CD4-positive, alpha-beta T cell treated with Interferon alpha-2 for 1 hour (primary cell): ENCODE measurements around the gene CHP2.
"Not testable (repeated sequence)": the region's sequence is repeated elsewhere in the genome, so short reads cannot be mapped to it uniquely, and the experiment has no call there.

ENCODE experiments used
- DNase-seq, 2 donors: peaks; one replicate each; pipeline ENCODE4 v3.0.0-alpha.2; 2020 to 2022

Gene CHP2

GRCh38 chr16:23748630-23749029, 6.2 kb upstream of the CHP2 start:
- no peak for DNase-seq

- not testable (repeated sequence) for DNase-seq
These were observed 3.8 kb upstream of the CHP2 start for GRCh38 chr16:23751053-23751452.

DNA sequence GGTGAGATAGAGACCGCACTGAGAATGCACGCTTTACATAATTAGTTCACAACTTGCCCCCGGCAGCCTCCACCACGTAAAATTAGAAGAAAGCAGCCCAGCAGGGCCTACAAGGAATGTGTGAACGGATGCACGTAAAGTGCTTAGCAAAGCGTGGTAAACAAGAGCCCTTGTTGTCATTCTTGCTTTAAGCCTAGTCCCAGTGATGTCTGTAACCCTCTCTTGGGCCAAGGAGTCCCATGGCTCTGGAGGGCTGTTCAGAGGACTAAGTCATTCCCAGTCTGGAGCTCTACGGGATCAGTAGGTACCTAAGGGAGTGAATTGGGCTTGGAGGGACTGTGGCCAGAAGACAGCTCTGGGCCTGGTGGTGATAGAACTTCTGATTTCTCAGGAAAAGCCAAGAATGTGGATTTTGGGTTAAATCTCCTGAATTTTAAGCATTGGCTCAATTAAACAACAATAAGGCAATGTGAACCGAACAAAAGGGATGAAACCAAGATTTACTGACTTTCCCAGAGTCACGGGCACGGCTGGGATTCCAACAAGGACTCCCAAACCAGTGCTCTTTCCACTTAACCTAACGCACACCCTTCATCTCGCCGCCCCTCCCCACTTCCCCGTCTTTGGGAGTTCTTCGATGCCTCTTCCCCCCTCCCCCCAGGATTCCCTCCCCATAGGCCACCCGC, 775 bp upstream of the CHP2 start:
- no peak for DNase-seq

GRCh38 chr16:23755484-23755809, 621 bp downstream of the CHP2 start:
- no peak for DNase-seq

DNA sequence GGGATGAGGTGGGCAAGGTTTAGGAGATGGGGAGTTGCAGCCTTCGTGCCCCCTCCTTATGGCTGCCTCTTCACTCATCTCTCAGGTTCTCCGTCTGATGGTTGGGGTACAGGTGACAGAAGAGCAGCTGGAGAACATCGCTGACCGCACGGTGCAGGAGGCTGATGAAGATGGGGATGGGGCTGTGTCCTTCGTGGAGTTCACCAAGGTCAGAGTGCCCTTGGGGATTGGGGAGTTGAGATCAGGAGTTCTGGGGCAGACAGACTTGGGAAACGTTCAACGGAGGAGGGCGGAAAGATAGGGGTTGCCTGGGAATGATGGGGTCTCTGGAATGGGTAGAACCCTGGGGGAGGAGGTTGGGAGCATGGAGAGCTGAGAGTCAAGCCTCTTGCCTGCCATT, 2.3 kb downstream of the CHP2 start:
- DNase-seq, result no peak

DNA sequence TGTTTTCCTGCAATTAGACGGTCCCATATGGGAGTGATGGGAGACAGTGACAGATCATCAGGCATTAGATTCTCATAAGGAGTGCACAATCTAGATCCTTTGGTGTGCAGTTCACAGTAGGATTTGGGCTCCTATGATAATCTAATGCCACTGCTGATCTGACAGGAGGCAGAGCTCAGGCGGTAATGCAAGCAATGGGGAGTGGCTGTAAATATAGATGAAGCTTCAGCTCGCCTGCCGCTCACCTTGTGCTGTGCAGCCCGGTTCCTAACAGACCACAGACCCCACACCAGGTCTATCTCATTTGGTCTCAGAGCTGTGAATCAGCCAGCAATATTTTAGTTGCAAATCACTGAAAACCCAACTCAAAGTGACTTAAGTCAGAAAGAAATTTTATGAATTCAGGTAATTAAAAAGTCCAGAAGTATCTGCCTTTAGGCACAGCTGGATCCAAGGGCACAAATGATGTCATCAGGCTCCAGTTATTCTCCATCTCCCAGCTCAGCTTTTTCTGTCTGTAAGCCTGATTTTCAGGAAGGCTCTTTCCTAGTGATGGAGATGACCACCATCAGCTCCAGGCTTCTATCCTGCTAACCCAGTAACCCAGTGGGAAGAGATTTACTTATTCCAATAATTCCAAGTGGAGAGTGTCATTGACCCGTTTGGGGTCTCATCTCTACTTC, 3.3 kb downstream of the CHP2 start:
- DNase-seq, result no peak

DNA sequence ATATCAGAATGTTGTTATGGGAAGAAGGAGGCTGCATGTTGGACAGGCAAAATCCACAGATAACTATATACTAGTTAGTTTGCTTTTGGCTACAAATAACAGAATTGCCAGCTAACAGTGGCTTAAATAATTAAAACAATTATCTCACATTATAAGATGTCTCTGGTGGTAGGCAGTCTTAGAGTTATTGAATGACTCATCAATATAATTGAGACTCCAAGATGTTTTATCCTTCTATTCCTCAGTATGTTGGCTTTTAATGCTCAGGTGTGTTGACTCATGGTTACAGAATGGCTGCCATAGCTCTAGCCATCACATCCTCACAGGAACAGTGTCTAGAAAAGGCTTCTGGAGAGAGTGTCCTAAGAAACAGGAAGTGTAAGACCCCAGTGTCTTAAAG, 11.1 kb downstream of the CHP2 start:
- DNase-seq, result no peak

DNA sequence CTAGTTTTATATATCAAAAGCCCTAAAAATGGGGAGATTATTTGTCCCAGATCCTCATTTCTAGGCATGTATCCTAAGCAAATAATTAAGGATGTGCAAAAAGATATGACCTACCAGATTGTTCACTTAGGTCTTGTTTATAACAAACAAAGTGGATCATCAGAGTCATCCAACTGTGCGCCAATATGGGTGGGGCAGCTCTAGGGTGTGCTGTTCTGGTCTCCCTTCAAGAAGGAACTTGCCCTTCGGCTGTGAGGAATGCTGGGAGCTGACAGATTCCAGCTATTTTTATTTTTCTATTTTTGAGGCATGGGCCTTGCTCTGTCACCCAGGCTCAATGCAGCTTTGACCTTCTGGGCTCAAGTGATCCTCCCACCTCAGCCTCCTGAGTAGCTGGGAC, 13.8 kb downstream of the CHP2 start:
- DNase-seq, result no peak

- no peak for DNase-seq
These were observed 16.2 kb downstream of the CHP2 start for GRCh38 chr16:23771027-23771426.

- no peak for DNase-seq
These were observed 16.8 kb downstream of the CHP2 start for GRCh38 chr16:23771642-23772041.

GRCh38 chr16:23773339-23773738, 18.5 kb downstream of the CHP2 start:
- no peak for DNase-seq

DNA sequence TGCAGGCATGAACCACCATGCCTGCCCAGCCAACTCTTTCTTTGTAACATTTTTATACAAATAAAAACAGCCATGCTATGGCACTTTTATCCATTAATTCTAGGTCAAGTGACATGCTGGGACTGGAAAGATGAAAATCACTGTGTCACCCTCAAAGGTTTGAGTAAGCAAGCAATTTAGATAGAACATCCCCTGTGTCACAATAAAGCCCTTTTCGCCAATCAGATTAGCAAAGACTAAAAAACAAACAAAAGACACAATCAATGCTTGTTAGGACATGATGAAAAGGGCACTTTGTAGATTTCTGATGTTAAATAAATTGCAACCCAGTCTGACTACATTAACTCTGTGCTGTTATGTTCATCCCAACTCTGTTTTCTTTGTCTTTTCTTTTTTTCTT, 26.4 kb downstream of the CHP2 start:
- no peak for DNase-seq

GRCh38 chr16:23784811-23785447, 30.1 kb downstream of the CHP2 start:
- no peak for DNase-seq

DNA sequence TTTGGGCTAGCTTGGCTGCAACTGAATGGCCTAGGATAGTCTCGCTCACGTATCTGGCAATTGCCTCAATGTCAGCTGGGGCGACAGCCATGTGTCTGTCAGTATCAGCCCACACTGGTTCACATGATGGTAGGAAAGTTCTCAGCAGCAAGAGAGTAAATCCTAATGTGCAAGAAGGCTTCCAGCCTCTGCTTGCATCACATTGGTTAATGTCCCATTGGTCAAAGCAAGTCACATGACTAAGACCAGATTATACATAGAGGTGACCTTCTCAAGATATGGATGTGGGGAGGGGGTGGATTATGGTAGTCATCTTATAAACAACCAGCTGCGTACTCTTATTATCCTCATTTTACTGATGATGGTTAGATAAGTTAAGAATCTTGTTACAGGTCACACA, 31.0 kb downstream of the CHP2 start:
- no peak for DNase-seq

- DNase-seq, result no peak
These were observed 32.2 kb downstream of the CHP2 start for GRCh38 chr16:23786964-23787561.

GRCh38 chr16:23788685-23789084, 33.9 kb downstream of the CHP2 start:
- no peak for DNase-seq

- no peak for DNase-seq
These were observed 40.6 kb downstream of the CHP2 start for GRCh38 chr16:23795378-23795777.

DNA sequence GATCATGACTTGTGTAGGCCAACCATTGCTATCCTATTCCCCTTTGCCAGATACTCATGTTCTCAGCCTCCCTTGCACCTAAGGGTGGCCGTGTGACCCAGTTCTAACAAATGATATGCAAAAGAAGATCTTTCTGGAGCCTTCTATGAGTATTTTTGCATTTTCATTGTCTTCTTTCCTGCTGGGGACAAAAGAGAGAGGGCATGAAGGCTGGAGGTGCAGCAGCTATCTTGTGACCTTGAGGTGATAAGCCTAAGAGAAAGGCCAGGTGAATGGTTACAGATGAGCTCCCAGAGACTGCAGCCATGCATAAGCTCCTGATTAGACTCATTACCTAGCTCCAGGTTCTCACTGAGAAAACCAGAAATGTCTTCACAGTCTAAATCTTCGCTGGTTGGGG, 42.1 kb downstream of the CHP2 start:
- no peak for DNase-seq

DNA sequence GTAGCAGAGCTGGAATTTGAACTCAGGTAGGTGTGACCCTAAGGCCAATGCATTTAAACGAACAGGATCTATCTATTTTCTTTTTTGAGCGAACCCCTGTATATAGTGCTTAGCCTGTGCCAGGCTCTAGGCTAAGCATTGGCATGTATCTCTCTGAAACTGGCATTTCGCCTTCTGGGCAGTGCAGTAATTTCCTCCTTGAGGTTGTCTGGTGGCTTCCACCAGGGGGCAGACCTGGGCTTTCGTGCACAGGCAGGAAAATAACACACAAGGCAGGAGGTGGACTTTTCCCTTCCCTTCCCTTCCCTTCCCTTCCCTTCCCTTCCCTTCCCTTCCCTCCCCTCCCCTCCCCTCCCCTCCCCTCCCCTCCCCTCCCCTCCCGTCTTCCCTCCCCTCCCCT, 46.6 kb downstream of the CHP2 start:
- peak; percentile 71 to 77 for DNase-seq

DNA sequence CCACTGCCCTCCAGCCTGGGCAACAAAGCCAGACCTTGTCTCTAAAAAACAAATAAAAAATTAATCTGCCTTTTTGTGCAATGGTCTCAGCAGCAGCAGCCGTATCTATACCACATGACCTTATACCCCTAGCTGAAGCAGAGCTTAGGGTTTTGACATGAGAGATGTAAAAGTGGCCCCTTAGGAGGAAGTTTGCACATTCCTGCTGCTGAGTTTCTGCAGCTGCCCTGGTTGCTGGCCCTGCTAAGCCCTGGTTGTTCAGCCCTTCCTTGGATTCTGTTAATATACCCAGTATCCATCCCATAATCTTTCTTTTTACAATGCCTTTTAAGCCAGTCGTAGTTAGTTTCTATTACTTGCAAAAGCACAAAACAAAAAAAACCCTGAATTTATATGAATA, 48.0 kb downstream of the CHP2 start:
- DNase-seq, result no peak

GRCh38 chr16:23803591-23804123, 48.8 kb downstream of the CHP2 start:
- peak; percentile 75 to 81 for DNase-seq

GRCh38 chr16:23807028-23807427, 52.2 kb downstream of the CHP2 start:
- DNase-seq, result peak in 1 of 2 donors; percentile 57
